Choroid plexus epithelial cell (primary cell): ENCODE results near the gene CDH4.

Experiments
- DNase-seq: peaks from one replicate; pipeline ENCODE4 v3.0.0-alpha.2; 2010; ENCODE audit warnings: low read depth
- H3K4me3 ChIP-seq: 2 replicates; pipeline ENCODE4 v1.5.1; 2011; ENCODE audit warnings: low read depth, mild to moderate bottlenecking, control low read depth, low read length, moderate library complexity
- CTCF ChIP-seq: conservative IDR thresholded peaks from 2 replicates; pipeline ENCODE4 v1.5.1; 2011; ENCODE audit warnings: low read depth, mild to moderate bottlenecking, control low read depth, inconsistent platforms, low read length, moderate library complexity

Gene CDH4

GRCh38 chr20:61389077-61389476 lies 137.0 kb downstream of the CDH4 start:
- no peak for TF ChIP-seq CTCF
- H3K4me3 ChIP-seq = no peak overlapping the region
- DNase-seq = no peak

- no peak for TF ChIP-seq CTCF
- DNase-seq = no peak
- no peak overlapping the region for H3K4me3 ChIP-seq
Observed at GRCh38 chr20:61391185-61391584, 139.1 kb downstream of the CDH4 start.

- DNase-seq = no peak
- no peak for TF ChIP-seq CTCF
- no peak overlapping the region for H3K4me3 ChIP-seq
Observed at GRCh38 chr20:61391812-61392520, 139.9 kb downstream of the CDH4 start.

GRCh38 chr20:61394088-61394799 lies 142.2 kb downstream of the CDH4 start:
- DNase-seq = no peak
- no peak for TF ChIP-seq CTCF
- no peak overlapping the region for H3K4me3 ChIP-seq

- TF ChIP-seq CTCF = no peak
- H3K4me3 ChIP-seq = no peak overlapping the region
- no peak for DNase-seq
Observed at GRCh38 chr20:61396262-61396848, 144.3 kb downstream of the CDH4 start.

- DNase-seq = no peak
- no peak for TF ChIP-seq CTCF
- no peak overlapping the region for H3K4me3 ChIP-seq
Observed at GRCh38 chr20:61397146-61397545, 145.1 kb downstream of the CDH4 start.
